GM23338 (cell line): ENCODE results near the gene EXD3. TPM values are rescaled to one million over a fixed set of nuclear protein-coding genes. Genes with fewer than 3 reads are reported as not detected.

Experiments
- ATAC-seq: fragments of 200-7000 bp; cut with Tn5 transposase; 3 replicates; pipeline ENCODE4 v1.9.1; 2020
- DNase-seq: peaks from one replicate; pipeline ENCODE4 v3.0.0-alpha.2; 2015; ENCODE audit warnings: low spot score
- H2AFZ ChIP-seq: fragments of 200-600 bp; sonication (generic); 2 replicates; pipeline ENCODE4 v1.8.0; 2016; ENCODE audit warnings: antibody characterized with exemption, mild to moderate bottlenecking, moderate library complexity
- H3F3A ChIP-seq: fragments of 200-600 bp; sonication (generic); replicated peaks from 2 replicates; pipeline ENCODE4 v1.8.0; 2017; ENCODE audit warnings: antibody characterized with exemption, mixed run types, low read depth
- H3K27ac ChIP-seq: fragments of 200-600 bp; sonication (generic); 2 replicates; pipeline ENCODE4 v1.6.1; 2016; ENCODE audit warnings: low read depth
- H3K27me3 ChIP-seq: fragments of 200-600 bp; sonication (generic); 2 replicates; pipeline ENCODE4 v1.8.0; 2016; ENCODE audit warnings: mild to moderate bottlenecking, mixed run types, moderate library complexity; ENCODE audit not compliant: insufficient read depth
- H3K36me3 ChIP-seq: fragments of 200-600 bp; sonication (generic); 2 replicates; pipeline ENCODE4 v1.8.0; 2016; ENCODE audit warnings: mild to moderate bottlenecking; ENCODE audit not compliant: insufficient read depth
- H3K4me1 ChIP-seq: fragments of 200-600 bp; sonication (generic); 2 replicates; pipeline ENCODE4 v1.8.0; 2016; ENCODE audit warnings: mild to moderate bottlenecking, moderate library complexity; ENCODE audit not compliant: insufficient read depth
- H3K4me2 ChIP-seq: fragments of 200-600 bp; sonication (generic); 2 replicates; pipeline ENCODE4 v1.7.1; 2017; ENCODE audit warnings: mixed run types
- H3K4me3 ChIP-seq: fragments of 200-600 bp; sonication (generic); 2 replicates; pipeline ENCODE4 v1.6.1; 2016; ENCODE audit warnings: mixed run types
- H3K79me2 ChIP-seq: fragments of 200-600 bp; sonication (generic); replicated peaks from 2 replicates; pipeline ENCODE4 v1.8.0; 2017; ENCODE audit warnings: mild to moderate bottlenecking; ENCODE audit not compliant: insufficient read depth
- H3K9me2 ChIP-seq: fragments of 200-600 bp; sonication (generic); 2 replicates; pipeline ENCODE4 v1.8.0; 2017; ENCODE audit not compliant: insufficient read depth
- H4K20me1 ChIP-seq: fragments of 200-600 bp; sonication (generic); replicated peaks from 2 replicates; pipeline ENCODE4 v1.8.0; 2017; ENCODE audit warnings: mild to moderate bottlenecking; ENCODE audit not compliant: insufficient read depth
- H3K27ac Mint-ChIP-seq: 2 replicates; pipeline ENCODE4 v1.8.0; 2020; ENCODE audit warnings: inconsistent platforms, mild to moderate bottlenecking, moderate library complexity, mixed read lengths
- H3K27me3 Mint-ChIP-seq: 3 replicates; pipeline ENCODE4 v1.8.0; 2022; ENCODE audit warnings: low read depth, mild to moderate bottlenecking, moderate library complexity, mixed read lengths, inconsistent platforms; ENCODE audit not compliant: insufficient read depth, poor library complexity
- H3K36me3 Mint-ChIP-seq: 3 replicates; pipeline ENCODE4 v1.8.0; 2021; ENCODE audit warnings: low read depth, mild to moderate bottlenecking, inconsistent platforms, moderate library complexity, mixed read lengths
- H3K4me1 Mint-ChIP-seq: 3 replicates; pipeline ENCODE4 v1.8.0; 2020; ENCODE audit warnings: mild to moderate bottlenecking, inconsistent platforms, mixed read lengths
- H3K4me3 Mint-ChIP-seq: 3 replicates; pipeline ENCODE4 v1.8.0; 2021; ENCODE audit warnings: moderate library complexity, mild to moderate bottlenecking, inconsistent platforms, mixed read lengths
- H3K9me3 Mint-ChIP-seq: 3 replicates; pipeline ENCODE4 v1.8.0; 2020; ENCODE audit warnings: moderate library complexity, mild to moderate bottlenecking, inconsistent platforms, mixed read lengths
- CREB1 ChIP-seq: fragments of 250-450 bp; sonication (Bioruptor Pico); IDR thresholded peaks from 2 replicates; pipeline ENCODE4 v1.5.0; 2020; ENCODE audit warnings: low read depth, mild to moderate bottlenecking, moderate library complexity
- CTCF ChIP-seq, 2 experiments: fragments of 200-600 bp in 1 of 2; sonication (generic) in 1 of 2; conservative IDR thresholded peaks; 2 replicates each; pipeline versions ENCODE4 v1.5.1 to v1.6.1; 2016 to 2017; ENCODE audit warnings: antibody characterized with exemption in 2 of 2, low read depth in 2 of 2, mild to moderate bottlenecking in 2 of 2, moderate library complexity in 1 of 2
- ETS1 ChIP-seq: IDR thresholded peaks from 2 replicates; pipeline ENCODE4 v1.6.1; 2016; ENCODE audit warnings: antibody characterized with exemption
- EZH2 ChIP-seq: fragments of 200-600 bp; sonication (generic); IDR thresholded peaks from one replicate; pipeline ENCODE4 v1.8.0; 2017; ENCODE audit warnings: antibody characterized with exemption, mild to moderate bottlenecking, low read depth; ENCODE audit not compliant: unreplicated experiment
- EZH2phosphoT487 ChIP-seq: fragments of 200-600 bp; sonication (generic); IDR thresholded peaks from one replicate; pipeline ENCODE4 v1.8.1; 2018; ENCODE audit warnings: antibody characterized with exemption; ENCODE audit not compliant: unreplicated experiment
- JUNB ChIP-seq: IDR thresholded peaks from one replicate; pipeline ENCODE4 v1.6.1; 2016; ENCODE audit warnings: antibody characterized with exemption; ENCODE audit not compliant: unreplicated experiment
- NANOG ChIP-seq: IDR thresholded peaks from 2 replicates; pipeline ENCODE4 v1.6.1; 2016; ENCODE audit warnings: antibody characterized with exemption, borderline replicate concordance
- POLR2AphosphoS5 ChIP-seq: IDR thresholded peaks from 2 replicates; pipeline ENCODE4 v1.6.1; 2016; ENCODE audit warnings: antibody characterized with exemption, low read depth
- REST ChIP-seq: IDR thresholded peaks from one replicate; pipeline ENCODE4 v1.6.1; 2018; ENCODE audit warnings: antibody characterized with exemption; ENCODE audit not compliant: unreplicated experiment
- STAT1 ChIP-seq: IDR thresholded peaks from one replicate; pipeline ENCODE4 v1.6.1; 2016; ENCODE audit warnings: antibody characterized with exemption; ENCODE audit not compliant: unreplicated experiment
- ZNF114 ChIP-seq: fragments of 250-450 bp; sonication (Bioruptor Pico); IDR thresholded peaks from 2 replicates; pipeline ENCODE4 v1.5.0; 2020; ENCODE audit warnings: mild to moderate bottlenecking, moderate library complexity
- ZNF331 ChIP-seq: fragments of 250-450 bp; sonication (Bioruptor Pico); IDR thresholded peaks from 2 replicates; pipeline ENCODE4 v1.5.0; 2020; ENCODE audit warnings: low read depth, mild to moderate bottlenecking, moderate library complexity
- ZNF462 ChIP-seq: fragments of 250-450 bp; sonication (Bioruptor Pico); IDR thresholded peaks from 2 replicates; pipeline ENCODE4 v1.5.0; 2020; ENCODE audit warnings: mild to moderate bottlenecking, moderate library complexity
- polyA plus RNA-seq: library from polyadenylated mRNA; unstranded; fragments of >200 nt; fragmentation: Nextera tagmentation; extraction: Ambion mirVana; gene quantifications from 2 replicates; pipeline ENCODE4 v1.2.1, GENCODE V29; 2016
- total RNA-seq: library from RNA; depleted of rRNA; stranded (reverse); fragments of >200 nt; shearing (Covaris generic); gene quantifications from 2 replicates; pipeline ENCODE4 v1.2.3, GENCODE V29; 2014

Gene EXD3
- total and polyA plus RNA-seq, 2 experiments from 2014 or later: 3.6 to 9.7 TPM

GRCh38 chr9:137375321-137376058, 47.5 kb downstream of the EXD3 start:
- H3K79me2 ChIP-seq: no peaks in the 10 kb centered on the region
- peaks cover 4% of the 10 kb centered on the region for H3K27me3 ChIP-seq
- DNase-seq: no peak
- Mint-ChIP-seq H3K4me1 (no peaks in the 10 kb centered on the region), H3K4me3 (no peak overlapping the region), H3K27me3 (peaks cover 10% of the 10 kb centered on the region), H3K27ac (no peak overlapping the region), H3K36me3 (peaks cover 9% of the 10 kb centered on the region; the same call in 2 of the 3 replicates), H3K9me3 (peaks cover 15% of the 10 kb centered on the region)
- TF ChIP-seq JUNB: no peak
- TF ChIP-seq POLR2AphosphoS5: no peak
- TF ChIP-seq ETS1: no peak
- no peak for TF ChIP-seq CREB1 (CRISPR knock-in tag)
- TF ChIP-seq STAT1: no peak
- no peak for TF ChIP-seq EZH2
- TF ChIP-seq ZNF462 (CRISPR knock-in tag): no peak
- TF ChIP-seq ZNF331: no peak
- TF ChIP-seq NANOG: no peak
- no peak for TF ChIP-seq CTCF (conservative IDR thresholded peaks at IDR 0.05; ENCODE audit: low read depth in 2 of 2)
- no peak for TF ChIP-seq REST
- no peak for TF ChIP-seq ZNF114 (CRISPR knock-in tag)
- TF ChIP-seq EZH2phosphoT487: no peak
- H3F3A ChIP-seq: no peaks in the 10 kb centered on the region
- H3K4me3 ChIP-seq: no peak overlapping the region
- no peak overlapping the region for H2AFZ ChIP-seq
- H3K36me3 ChIP-seq: no peaks in the 10 kb centered on the region
- H3K4me1 ChIP-seq: no peaks in the 10 kb centered on the region
- ATAC-seq: no peak
- H3K27ac ChIP-seq: no peak overlapping the region
- no peak overlapping the region for H3K4me2 ChIP-seq
- no peaks in the 10 kb centered on the region for H3K9me2 ChIP-seq
- H4K20me1 ChIP-seq: no peaks in the 10 kb centered on the region
